ENCODE measurements around the gene CDCA3. TPM values are rescaled to one million over a fixed set of nuclear protein-coding genes. Genes with fewer than 3 reads are reported as not detected.

CDCA3 gene
- total and polyA plus RNA-seq, 2 of the 13 experiments (the other 11 are each of a cell fraction or from before 2014, with no cell fraction given) = 32.7 to 56.5 TPM

- TF ChIP-seq ZHX2 (IDR thresholded peaks at IDR 0.05; ENCODE audit: low read depth) = peak; percentile 76
- no peak for TF ChIP-seq ZHX2 (CRISPR knock-in tag; IDR thresholded peaks at IDR 0.05; ENCODE audit: borderline replicate concordance)
- no peak for TF ChIP-seq KAT7 (CRISPR knock-in tag; IDR thresholded peaks at IDR 0.05; ENCODE audit: borderline replicate concordance)
- no peak for TF ChIP-seq PPARG (CRISPR knock-in tag; conservative IDR thresholded peaks at IDR 0.05)
- TF ChIP-seq ZNF326 (CRISPR knock-in tag; IDR thresholded peaks at IDR 0.05; ENCODE audit: borderline replicate concordance) = no peak
- TF ChIP-seq TRAFD1 (CRISPR knock-in tag; IDR thresholded peaks at IDR 0.05; ENCODE audit: borderline replicate concordance) = no peak
- no peak; the same call in 1 of the 2 replicates for TF ChIP-seq ZBTB46 (CRISPR knock-in tag; IDR thresholded peaks at IDR 0.05; ENCODE audit: borderline replicate concordance)
- TF ChIP-seq ZNF879 (CRISPR knock-in tag; IDR thresholded peaks at IDR 0.05) = no peak; the same call in 1 of the 2 replicates
- peak; percentile 65; the same call in 1 of the 2 replicates for TF ChIP-seq ZNF777 (CRISPR knock-in tag; IDR thresholded peaks at IDR 0.05)
- TF ChIP-seq NFIC (IDR thresholded peaks at IDR 0.05; ENCODE audit: low read length) = no peak; the same call in 1 of the 2 replicates
- no peak for TF ChIP-seq ZBTB7A (CRISPR knock-in tag; IDR thresholded peaks at IDR 0.05)
- TF ChIP-seq ZFP41 (CRISPR knock-in tag; IDR thresholded peaks at IDR 0.05; ENCODE audit: borderline replicate concordance) = no peak
- no peak for TF ChIP-seq ZNF142 (CRISPR knock-in tag; IDR thresholded peaks at IDR 0.05)
Observed at GRCh38 chr12:6851921-6852650, 1.0 kb upstream of the CDCA3 start, which contains the start of gene USP5 (continued).

Measured in HepG2 (cell line).